Activated naive CD4-positive, alpha-beta T cell treated with anti-CD3 and anti-CD28 coated beads for 36 hours (primary cell): ENCODE measurements around the gene JPT2. TPM values are rescaled to one million over a fixed set of nuclear protein-coding genes. Genes with fewer than 3 reads are reported as not detected.

Source experiments
- CTCF ChIA-PET: fragments of 350-600 bp; sonication (Branson Sonifier 250); formaldehyde crosslinking; loops from one replicate; lab custom pipeline; 2021; ENCODE audit warnings: antibody characterized with exemption; lab: Charles Lee
- DNase-seq: peaks from one replicate; pipeline ENCODE4 v3.0.0-alpha.2; 2020
- H3K27ac Mint-ChIP-seq: one replicate; pipeline ENCODE4 v1.8.0; 2021; ENCODE audit warnings: mild to moderate bottlenecking, mixed read lengths
- H3K27me3 Mint-ChIP-seq: one replicate; pipeline ENCODE4 v1.8.0; 2021; ENCODE audit warnings: low read depth, mixed read lengths
- H3K36me3 Mint-ChIP-seq: one replicate; pipeline ENCODE4 v1.8.0; 2021; ENCODE audit warnings: low read depth, mixed read lengths
- H3K4me1 Mint-ChIP-seq: one replicate; pipeline ENCODE4 v1.8.0; 2021; ENCODE audit warnings: low read depth, mixed read lengths
- H3K4me3 Mint-ChIP-seq: one replicate; pipeline ENCODE4 v1.8.0; 2021; ENCODE audit warnings: mild to moderate bottlenecking, moderate library complexity, mixed read lengths
- H3K9me3 Mint-ChIP-seq: one replicate; pipeline ENCODE4 v1.8.0; 2021; ENCODE audit warnings: mixed read lengths
- intact Hi-C: fragments of 100-400 bp; cut with micrococcal nuclease; formaldehyde crosslinking; loops from one replicate; pipeline ENCODE4 v1.15.1; 2023
- total RNA-seq, 2 experiments: library from RNA; stranded (reverse); gene quantifications; one replicate each; pipeline ENCODE4 v1.2.3, GENCODE V29; 2021

JPT2 gene
- total RNA-seq, 2 experiments from 2014 or later = 54.0 to 69.4 TPM

GRCh38 chr16:1640261-1640941, 37.7 kb upstream of the JPT2 start:
- H3K4me1 Mint-ChIP-seq = peaks cover 15% of the 10 kb centered on the region
- intact Hi-C loops = no loop called here
- H3K27me3 Mint-ChIP-seq = no peaks in the 10 kb centered on the region
- peaks cover 19% of the 10 kb centered on the region for H3K36me3 Mint-ChIP-seq
- H3K4me3 Mint-ChIP-seq = no peak overlapping the region
- DNase-seq = peak; percentile 9
- no peaks in the 10 kb centered on the region for H3K9me3 Mint-ChIP-seq
- CTCF ChIA-PET = no interaction called here
- H3K27ac Mint-ChIP-seq = no peak overlapping the region

DNA sequence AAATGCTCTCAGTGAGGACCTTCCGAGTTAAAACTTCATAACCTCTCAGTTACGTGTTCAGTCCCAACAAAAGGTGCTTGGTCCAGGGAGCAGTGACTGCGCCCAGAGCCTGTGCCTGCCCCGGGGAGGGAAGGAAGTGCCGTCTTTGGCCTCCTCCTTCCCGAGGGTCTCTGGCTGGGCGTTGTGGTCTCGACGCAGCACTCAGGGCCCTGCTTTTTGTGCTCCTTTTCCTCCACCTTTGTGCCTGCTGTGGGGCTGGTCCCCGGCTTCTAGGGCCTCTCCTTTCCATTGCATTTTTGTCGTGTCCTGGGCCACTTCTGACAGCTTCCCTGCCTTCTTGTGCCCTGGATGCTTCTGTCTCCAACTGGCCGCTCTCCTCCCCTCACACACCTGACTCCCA, 36.8 kb upstream of the JPT2 start:
- Mint-ChIP-seq H3K4me1 (peaks cover 24% of the 10 kb centered on the region), H3K9me3 (no peaks in the 10 kb centered on the region), H3K4me3 (no peak overlapping the region), H3K27ac (no peak overlapping the region), H3K36me3 (peaks cover 19% of the 10 kb centered on the region), H3K27me3 (no peaks in the 10 kb centered on the region)
- DNase-seq = no peak
- intact Hi-C loops = no loop called here
- CTCF ChIA-PET = no interaction called here

DNA sequence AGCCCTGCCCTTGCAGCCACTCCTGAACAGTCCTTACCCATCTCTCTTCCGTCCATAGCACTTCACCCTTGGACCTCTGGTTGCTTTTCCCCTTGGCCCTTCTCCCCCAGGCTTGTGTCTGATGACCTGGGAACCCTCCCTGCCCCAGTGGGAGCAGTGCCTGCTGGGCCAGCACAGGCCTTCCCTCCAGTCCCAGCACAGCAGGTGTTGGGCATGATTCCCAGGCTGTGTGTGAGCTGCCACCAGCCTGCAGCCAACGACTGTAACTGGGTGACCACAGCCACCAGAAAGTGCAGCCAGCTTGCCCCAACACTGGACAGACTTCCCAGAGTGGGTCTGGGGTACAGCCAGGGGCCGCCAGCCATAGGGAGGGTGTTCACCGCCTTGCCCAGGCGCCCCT, 35.9 kb upstream of the JPT2 start:
- intact Hi-C loops = no loop called here
- no peaks in the 10 kb centered on the region for H3K9me3 Mint-ChIP-seq
- peaks cover 30% of the 10 kb centered on the region for H3K4me1 Mint-ChIP-seq
- no peaks in the 10 kb centered on the region for H3K27me3 Mint-ChIP-seq
- no peak overlapping the region for H3K27ac Mint-ChIP-seq
- CTCF ChIA-PET = no interaction called here
- no peak for DNase-seq
- H3K36me3 Mint-ChIP-seq = peaks cover 19% of the 10 kb centered on the region
- no peak overlapping the region for H3K4me3 Mint-ChIP-seq

- intact Hi-C loops = no loop called here
- H3K4me1 Mint-ChIP-seq = peaks cover 31% of the 10 kb centered on the region
Observed at GRCh38 chr16:1642753-1643152, 35.3 kb upstream of the JPT2 start.

GRCh38 chr16:1643521-1643920, 34.6 kb upstream of the JPT2 start:
- peaks cover 35% of the 10 kb centered on the region for H3K4me1 Mint-ChIP-seq
- intact Hi-C loops = no loop called here
- no peaks in the 10 kb centered on the region for H3K27me3 Mint-ChIP-seq
- CTCF ChIA-PET = no interaction called here
- no peak overlapping the region for H3K4me3 Mint-ChIP-seq
- no peak for DNase-seq
- H3K9me3 Mint-ChIP-seq = no peaks in the 10 kb centered on the region
- H3K27ac Mint-ChIP-seq = no peak overlapping the region
- peaks cover 24% of the 10 kb centered on the region for H3K36me3 Mint-ChIP-seq

More at GRCh38 chr16:1642753-1643152, 35.3 kb upstream of the JPT2 start:
- Mint-ChIP-seq H3K9me3 (no peaks in the 10 kb centered on the region), H3K36me3 (peaks cover 20% of the 10 kb centered on the region), H3K27me3 (no peaks in the 10 kb centered on the region), H3K27ac (no peak overlapping the region), H3K4me3 (no peak overlapping the region)
- CTCF ChIA-PET = no interaction called here
- DNase-seq = no peak

DNA sequence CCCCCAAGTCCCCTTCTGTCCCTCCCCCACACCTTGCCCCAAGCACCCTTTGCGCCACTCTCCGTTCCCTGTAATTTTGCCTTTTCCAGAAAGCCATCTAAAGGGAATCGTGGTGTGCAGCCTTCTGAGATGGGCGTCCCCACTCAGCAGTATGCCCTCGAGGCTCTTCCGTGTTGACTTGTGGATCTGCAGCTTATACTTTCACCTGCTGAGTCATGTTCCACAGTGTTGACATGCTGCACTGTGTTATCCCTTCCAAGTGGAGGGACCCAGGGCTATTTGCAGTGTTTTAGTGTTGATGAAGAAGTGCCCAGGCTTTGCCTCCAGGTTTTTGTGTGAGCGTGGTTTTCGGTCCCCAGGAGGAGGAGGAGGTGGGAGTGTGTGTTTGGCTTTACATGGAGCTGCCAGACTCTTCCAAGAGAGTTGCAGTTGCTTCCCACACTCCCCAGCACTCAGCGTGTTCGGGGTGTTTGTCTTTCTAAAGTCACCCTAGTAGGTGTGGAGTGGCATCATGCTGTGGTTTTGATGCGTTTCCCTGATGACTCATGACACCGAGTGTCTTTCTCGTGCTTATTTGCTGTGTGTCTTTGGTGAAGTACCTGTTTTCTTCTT, 32.1 kb upstream of the JPT2 start:
- Mint-ChIP-seq H3K9me3 (no peaks in the 10 kb centered on the region), H3K27me3 (no peaks in the 10 kb centered on the region), H3K36me3 (peaks cover 21% of the 10 kb centered on the region), H3K4me3 (no peak overlapping the region), H3K4me1 (peaks cover 28% of the 10 kb centered on the region), H3K27ac (peak overlapping the region; percentile 48)
- intact Hi-C loops = no loop called here
- CTCF ChIA-PET = no interaction called here
- DNase-seq = peak; percentile 59

DNA sequence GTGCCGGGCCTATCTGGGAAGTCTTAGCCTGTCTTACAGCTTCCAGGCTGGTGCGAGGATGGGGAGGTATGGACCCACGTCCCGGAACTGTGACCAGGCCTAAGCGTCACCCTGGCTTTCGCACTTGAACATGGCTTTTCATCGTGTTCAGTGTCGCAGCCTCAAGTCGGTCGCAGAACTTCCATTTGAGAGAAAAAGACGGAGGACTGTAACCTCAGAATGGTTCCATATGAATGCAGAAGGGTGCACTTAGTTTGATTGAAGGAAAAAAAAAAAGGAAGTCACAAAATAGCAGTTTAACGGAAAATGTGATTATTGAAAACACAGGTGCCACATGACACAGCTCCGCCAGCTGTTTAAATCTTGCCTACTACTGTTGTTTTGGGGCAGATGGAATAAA, 30.2 kb upstream of the JPT2 start:
- no peak for DNase-seq
- CTCF ChIA-PET = interaction anchor here (0.6 kb wide), 1 partner anchor 607 kb away, joined by 8 read pairs; no protein-coding TSS in a partner anchor
- Mint-ChIP-seq H3K4me1 (peaks cover 28% of the 10 kb centered on the region), H3K27ac (no peak overlapping the region), H3K4me3 (no peak overlapping the region), H3K36me3 (peaks cover 26% of the 10 kb centered on the region), H3K9me3 (no peaks in the 10 kb centered on the region), H3K27me3 (no peaks in the 10 kb centered on the region)
- intact Hi-C loops = no loop called here

- CTCF ChIA-PET = no interaction called here
- Mint-ChIP-seq H3K36me3 (peaks cover 29% of the 10 kb centered on the region), H3K27me3 (no peaks in the 10 kb centered on the region), H3K4me1 (peaks cover 22% of the 10 kb centered on the region), H3K9me3 (no peaks in the 10 kb centered on the region), H3K4me3 (no peak overlapping the region), H3K27ac (no peak overlapping the region)
- DNase-seq = no peak
- intact Hi-C loops = no loop called here
Observed at GRCh38 chr16:1650131-1650530, 27.9 kb upstream of the JPT2 start.

GRCh38 chr16:1651094-1651973, 26.7 kb upstream of the JPT2 start:
- no peak overlapping the region for H3K4me3 Mint-ChIP-seq
- no peaks in the 10 kb centered on the region for H3K27me3 Mint-ChIP-seq
- H3K9me3 Mint-ChIP-seq = no peaks in the 10 kb centered on the region
- DNase-seq = no peak
- H3K4me1 Mint-ChIP-seq = peaks cover 11% of the 10 kb centered on the region
- CTCF ChIA-PET = no interaction called here
- intact Hi-C loops = no loop called here
- H3K27ac Mint-ChIP-seq = no peak overlapping the region
- peaks cover 31% of the 10 kb centered on the region for H3K36me3 Mint-ChIP-seq

DNA sequence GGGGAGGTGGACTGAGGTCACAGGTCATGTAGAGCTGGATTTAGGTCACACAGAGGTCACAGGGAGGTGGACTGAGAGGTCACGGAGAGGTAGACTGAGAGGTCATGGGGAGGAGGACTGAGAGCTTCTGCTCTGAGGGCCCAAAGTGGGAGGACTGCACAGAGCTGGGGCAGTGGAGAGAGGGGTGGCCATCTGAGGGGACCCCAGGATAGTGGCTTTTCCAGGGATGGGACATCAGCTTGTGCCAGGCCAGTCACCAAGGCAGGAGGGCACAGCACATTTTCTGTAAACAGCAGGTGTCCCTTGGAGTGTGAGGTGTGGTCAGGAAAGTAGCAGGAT, 26.1 kb upstream of the JPT2 start:
- Mint-ChIP-seq H3K9me3 (no peaks in the 10 kb centered on the region), H3K27ac (no peak overlapping the region), H3K4me1 (peaks cover 6% of the 10 kb centered on the region), H3K36me3 (peaks cover 31% of the 10 kb centered on the region), H3K4me3 (no peak overlapping the region), H3K27me3 (no peaks in the 10 kb centered on the region)
- intact Hi-C loops = no loop called here
- no peak for DNase-seq
- CTCF ChIA-PET = no interaction called here

GRCh38 chr16:1653023-1653422, 25.1 kb upstream of the JPT2 start:
- no peak for DNase-seq
- intact Hi-C loops = no loop called here
- no peaks in the 10 kb centered on the region for H3K9me3 Mint-ChIP-seq
- no peaks in the 10 kb centered on the region for H3K27me3 Mint-ChIP-seq
- no peak overlapping the region for H3K27ac Mint-ChIP-seq
- peaks cover 26% of the 10 kb centered on the region for H3K36me3 Mint-ChIP-seq
- CTCF ChIA-PET = no interaction called here
- H3K4me3 Mint-ChIP-seq = no peak overlapping the region
- H3K4me1 Mint-ChIP-seq = peaks cover 2% of the 10 kb centered on the region

- CTCF ChIA-PET = no interaction called here
- no peaks in the 10 kb centered on the region for H3K27me3 Mint-ChIP-seq
- H3K4me1 Mint-ChIP-seq = no peaks in the 10 kb centered on the region
- no peak overlapping the region for H3K4me3 Mint-ChIP-seq
- intact Hi-C loops = no loop called here
- H3K36me3 Mint-ChIP-seq = peaks cover 27% of the 10 kb centered on the region
- H3K9me3 Mint-ChIP-seq = no peaks in the 10 kb centered on the region
- DNase-seq = no peak
- H3K27ac Mint-ChIP-seq = peak overlapping the region; percentile 27
Observed at GRCh38 chr16:1654505-1655268, 23.4 kb upstream of the JPT2 start.
